ENCODE data around the gene IL17F.

GRCh38 chr6:52201046-52201445 lies 43.3 kb downstream of the IL17F start:
- TF ChIP-seq RAD21 (IDR thresholded peaks at IDR 0.05; ENCODE audit: low read depth) (no peak), CEBPB (IDR thresholded peaks at IDR 0.05; ENCODE audit: low read depth) (no peak)
